ENCODE data around the gene RAI1.
A peak's percentile ranks its signal among the peaks of the same experiment; 100 is the strongest.

RAI1 gene

GRCh38 chr17:17736205-17737183, 55.2 kb downstream of the RAI1 start:
- no peak for DNase-seq

GRCh38 chr17:17737961-17738894, 57.0 kb downstream of the RAI1 start:
- DNase-seq = no peak

GRCh38 chr17:17738901-17739300, 57.6 kb downstream of the RAI1 start:
- no peak for DNase-seq

- DNase-seq = no peak
Observed at GRCh38 chr17:17739388-17740066, 58.3 kb downstream of the RAI1 start.

- peak; percentile 66 to 70 for DNase-seq
Observed at GRCh38 chr17:17740615-17741348, 59.5 kb downstream of the RAI1 start.

- no peak for DNase-seq
Observed at GRCh38 chr17:17741349-17742023, 60.2 kb downstream of the RAI1 start.

- no peak for DNase-seq
Observed at GRCh38 chr17:17742133-17742621, 60.9 kb downstream of the RAI1 start.

GRCh38 chr17:17742688-17743390, 61.6 kb downstream of the RAI1 start:
- DNase-seq = no peak

GRCh38 chr17:17743391-17744112, 62.3 kb downstream of the RAI1 start:
- no peak for DNase-seq

- DNase-seq = no peak
Observed at GRCh38 chr17:17744116-17744515, 62.9 kb downstream of the RAI1 start.

GRCh38 chr17:17745476-17746455, 64.5 kb downstream of the RAI1 start:
- DNase-seq = no peak

GRCh38 chr17:17748179-17748578, 66.9 kb downstream of the RAI1 start:
- DNase-seq = no peak

- DNase-seq = no peak
Observed at GRCh38 chr17:17748604-17749003, 67.3 kb downstream of the RAI1 start.

GRCh38 chr17:17749025-17749772, 67.9 kb downstream of the RAI1 start:
- no peak for DNase-seq

- peak; percentile 64 to 68 for DNase-seq
Observed at GRCh38 chr17:17749921-17750320, 68.7 kb downstream of the RAI1 start.

- DNase-seq = peak; percentile 63 to 66
Observed at GRCh38 chr17:17750881-17751280, 69.6 kb downstream of the RAI1 start.

GRCh38 chr17:17751489-17752088, 70.3 kb downstream of the RAI1 start:
- peak; percentile 56 to 58 for DNase-seq
